ENCODE data around the gene DNAI2. TPM values are rescaled to one million over a fixed set of nuclear protein-coding genes. Genes with fewer than 3 reads are reported as not detected.

Gene DNAI2
- total RNA-seq, 1 donor from 2014 or later: not detected

- DNase-seq: no peak
- no peaks in the 10 kb centered on the region for H3K36me3 ChIP-seq
Measured at GRCh38 chr17:74298778-74299177, 24.7 kb downstream of the DNAI2 start.

GRCh38 chr17:74299226-74300009 lies 25.4 kb downstream of the DNAI2 start:
- no peaks in the 10 kb centered on the region for H3K9me3 ChIP-seq
- DNase-seq (no peak), ATAC-seq (no peak)
- no peaks in the 10 kb centered on the region for H3K36me3 ChIP-seq
- H3K4me1 ChIP-seq: no peaks in the 10 kb centered on the region
- no peak overlapping the region for H3K4me3 ChIP-seq
- peaks cover 15% of the 10 kb centered on the region for H3K27me3 ChIP-seq
- no peak for TF ChIP-seq CTCF (IDR thresholded peaks at IDR 0.05)
- H3K27ac ChIP-seq: no peak overlapping the region
- intact Hi-C loops (cut with DNase I): loop anchor here (5.0 kb wide), 1 partner anchor 87 kb away; the partner anchor contains the start of gene TTYH2

More at GRCh38 chr17:74298778-74299177, 24.7 kb downstream of the DNAI2 start:
- H3K4me3 ChIP-seq: no peak overlapping the region
- H3K27ac ChIP-seq: no peak overlapping the region
- no peaks in the 10 kb centered on the region for H3K9me3 ChIP-seq
- peaks cover 15% of the 10 kb centered on the region for H3K27me3 ChIP-seq
- intact Hi-C loops (cut with DNase I): loop anchor here (5.0 kb wide), 1 partner anchor 86 kb away; the partner anchor contains the start of gene TTYH2
- ATAC-seq: no peak
- TF ChIP-seq CTCF (IDR thresholded peaks at IDR 0.05): no peak
- H3K4me1 ChIP-seq: no peaks in the 10 kb centered on the region

- Histone ChIP-seq H3K4me1 (no peaks in the 10 kb centered on the region), H3K9me3 (no peaks in the 10 kb centered on the region), H3K4me3 (no peak overlapping the region), H3K27me3 (peaks cover 15% of the 10 kb centered on the region), H3K27ac (no peak overlapping the region), H3K36me3 (no peaks in the 10 kb centered on the region)
- no peak for DNase-seq
- TF ChIP-seq CTCF (IDR thresholded peaks at IDR 0.05): no peak
- intact Hi-C loops (cut with DNase I): no loop called here
- ATAC-seq: no peak
Measured at GRCh38 chr17:74303305-74303704, 29.3 kb downstream of the DNAI2 start.

GRCh38 chr17:74304184-74304583 lies 30.1 kb downstream of the DNAI2 start:
- Histone ChIP-seq H3K4me1 (no peaks in the 10 kb centered on the region), H3K9me3 (no peaks in the 10 kb centered on the region), H3K4me3 (no peak overlapping the region), H3K36me3 (no peaks in the 10 kb centered on the region), H3K27me3 (peaks cover 15% of the 10 kb centered on the region), H3K27ac (no peak overlapping the region)
- ATAC-seq (no peak), DNase-seq (no peak)
- TF ChIP-seq CTCF (IDR thresholded peaks at IDR 0.05): no peak
- intact Hi-C loops (cut with DNase I): no loop called here

- H3K9me3 ChIP-seq: no peaks in the 10 kb centered on the region
- no peak overlapping the region for H3K4me3 ChIP-seq
- H3K27ac ChIP-seq: no peak overlapping the region
- intact Hi-C loops (cut with DNase I): no loop called here
- H3K36me3 ChIP-seq: no peaks in the 10 kb centered on the region
- TF ChIP-seq CTCF (IDR thresholded peaks at IDR 0.05): no peak
- ATAC-seq: no peak
- H3K4me1 ChIP-seq: no peaks in the 10 kb centered on the region
- DNase-seq: no peak
- peaks cover under 1% of the 10 kb centered on the region for H3K27me3 ChIP-seq
Measured at GRCh38 chr17:74305865-74306654, 32.0 kb downstream of the DNAI2 start.
